ENCODE data around the gene SLC23A2.
A peak's percentile ranks its signal among the peaks of the same experiment; 100 is the strongest.

The SLC23A2 gene

DNA sequence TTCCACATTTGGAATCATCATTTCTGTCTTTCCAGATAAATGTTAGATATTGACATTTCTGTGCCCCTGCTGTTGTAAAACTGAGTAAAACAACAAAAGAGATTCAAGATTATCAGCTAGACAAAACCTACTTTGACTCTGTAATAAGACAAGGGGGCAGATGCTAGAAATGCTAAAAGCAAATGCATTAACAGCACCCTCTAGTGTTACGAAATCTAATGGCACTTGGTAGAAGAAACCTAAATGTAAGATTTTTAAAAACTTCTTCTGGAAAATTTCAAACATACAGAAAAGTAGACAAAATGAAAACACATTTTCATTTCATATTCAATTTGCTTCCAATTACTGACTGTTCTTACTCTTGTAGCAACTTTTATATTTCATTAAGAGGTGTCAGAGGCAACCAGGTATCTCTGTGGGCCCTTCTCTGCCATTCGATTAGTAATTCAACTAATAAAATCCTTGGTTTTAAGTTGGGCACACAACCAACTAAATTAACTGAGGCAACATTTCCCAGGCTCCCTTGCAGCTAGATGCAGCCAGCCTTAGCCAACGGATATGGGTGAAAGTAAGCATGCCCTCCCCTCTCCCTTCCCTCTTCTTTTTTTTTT lies 45.0 kb downstream of the SLC23A2 start:
- peak; percentile 89 for FAIRE-seq
- no peak for TF ChIP-seq POLR2AphosphoS5 (IDR thresholded peaks at IDR 0.05; ENCODE audit: low read depth, low read length)
- no peak for TF ChIP-seq TAF1 (IDR thresholded peaks at IDR 0.05; ENCODE audit: borderline replicate concordance, low read depth, low read length)
- TF ChIP-seq POLR2A (IDR thresholded peaks at IDR 0.05; ENCODE audit: low read depth, low read length): no peak
- DNase-seq (ENCODE audit: insufficient read length): no peak

GRCh38 chr20:4953881-4954280 lies 47.4 kb downstream of the SLC23A2 start:
- no peak for TF ChIP-seq TAF1 (IDR thresholded peaks at IDR 0.05; ENCODE audit: borderline replicate concordance, low read depth, low read length)
- TF ChIP-seq POLR2AphosphoS5 (IDR thresholded peaks at IDR 0.05; ENCODE audit: low read depth, low read length): no peak
- TF ChIP-seq POLR2A (IDR thresholded peaks at IDR 0.05; ENCODE audit: low read depth, low read length): no peak
- DNase-seq (ENCODE audit: insufficient read length) (no peak), FAIRE-seq (no peak)

GRCh38 chr20:4952229-4952628 lies 49.1 kb downstream of the SLC23A2 start:
- no peak for DNase-seq (ENCODE audit: insufficient read length)
- TF ChIP-seq POLR2A (IDR thresholded peaks at IDR 0.05; ENCODE audit: low read depth, low read length) (no peak), POLR2AphosphoS5 (IDR thresholded peaks at IDR 0.05; ENCODE audit: low read depth, low read length) (no peak), TAF1 (IDR thresholded peaks at IDR 0.05; ENCODE audit: borderline replicate concordance, low read depth, low read length) (no peak)
- FAIRE-seq: no peak

DNA sequence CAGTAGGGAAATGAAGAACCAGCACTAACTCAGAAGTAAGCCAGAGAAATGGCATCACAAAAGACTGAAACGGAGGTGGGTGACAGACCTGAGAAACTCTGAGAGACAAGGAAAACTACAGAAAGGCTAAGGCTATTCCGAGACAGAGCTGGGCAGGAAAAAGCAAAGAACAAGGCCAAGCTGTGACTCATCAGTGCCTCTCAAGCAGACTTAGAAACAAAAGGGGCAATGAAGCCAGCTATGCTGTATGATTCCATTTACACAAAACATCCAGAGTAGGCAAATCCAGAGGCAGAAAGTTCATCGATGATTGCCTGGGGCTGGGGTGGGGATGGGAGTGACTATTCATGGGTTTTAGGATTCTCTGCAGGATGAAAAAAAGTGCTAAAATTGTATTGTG lies 50.0 kb downstream of the SLC23A2 start:
- DNase-seq (ENCODE audit: insufficient read length) (no peak), FAIRE-seq (no peak)
- TF ChIP-seq POLR2AphosphoS5 (IDR thresholded peaks at IDR 0.05; ENCODE audit: low read depth, low read length) (no peak), TAF1 (IDR thresholded peaks at IDR 0.05; ENCODE audit: borderline replicate concordance, low read depth, low read length) (no peak), POLR2A (IDR thresholded peaks at IDR 0.05; ENCODE audit: low read depth, low read length) (no peak)

DNA sequence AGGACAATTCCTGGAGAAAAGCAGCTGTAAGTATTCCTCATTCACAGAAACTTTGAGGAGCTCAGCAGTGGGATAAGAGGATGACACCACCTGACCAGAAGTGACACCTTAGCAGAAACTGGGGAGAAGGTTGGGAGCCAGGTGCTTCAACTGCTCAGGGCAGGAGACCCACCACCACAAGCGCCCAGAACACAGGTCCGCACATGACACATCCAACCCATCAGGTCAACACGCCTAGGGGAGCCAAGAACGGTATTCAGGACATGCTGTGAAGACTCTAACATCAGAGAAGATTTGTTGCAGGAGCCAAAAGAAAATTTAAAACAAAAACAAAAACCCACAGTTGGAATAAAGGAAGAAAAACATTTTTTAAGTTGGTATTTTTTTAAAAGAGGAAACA lies 50.5 kb downstream of the SLC23A2 start:
- TF ChIP-seq TAF1 (IDR thresholded peaks at IDR 0.05; ENCODE audit: borderline replicate concordance, low read depth, low read length) (no peak), POLR2AphosphoS5 (IDR thresholded peaks at IDR 0.05; ENCODE audit: low read depth, low read length) (no peak), POLR2A (IDR thresholded peaks at IDR 0.05; ENCODE audit: low read depth, low read length) (no peak)
- DNase-seq (ENCODE audit: insufficient read length) (no peak), FAIRE-seq (no peak)

DNA sequence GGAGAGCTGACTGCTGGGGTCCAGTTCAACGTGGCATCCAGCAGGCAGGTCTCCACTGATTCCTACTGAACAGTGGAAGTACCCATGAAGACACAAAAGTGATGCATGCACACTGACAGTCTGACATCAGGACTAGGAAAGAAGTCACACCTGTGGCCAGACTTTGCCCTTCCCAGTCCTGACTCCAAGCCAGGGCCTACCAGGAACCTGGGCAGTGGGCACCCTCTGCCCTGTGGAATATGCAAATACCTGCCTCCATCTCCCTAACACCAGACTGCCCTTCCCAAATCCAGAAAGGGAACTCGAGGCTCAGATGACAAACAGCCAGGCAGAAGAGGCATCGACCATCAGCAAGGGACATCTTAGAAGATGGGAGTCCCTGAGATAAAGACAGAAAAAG lies 50.9 kb downstream of the SLC23A2 start:
- no peak for TF ChIP-seq POLR2A (IDR thresholded peaks at IDR 0.05; ENCODE audit: low read depth, low read length)
- TF ChIP-seq POLR2AphosphoS5 (IDR thresholded peaks at IDR 0.05; ENCODE audit: low read depth, low read length): no peak
- no peak for TF ChIP-seq TAF1 (IDR thresholded peaks at IDR 0.05; ENCODE audit: borderline replicate concordance, low read depth, low read length)
- FAIRE-seq: no peak
- DNase-seq (ENCODE audit: insufficient read length): no peak

DNA sequence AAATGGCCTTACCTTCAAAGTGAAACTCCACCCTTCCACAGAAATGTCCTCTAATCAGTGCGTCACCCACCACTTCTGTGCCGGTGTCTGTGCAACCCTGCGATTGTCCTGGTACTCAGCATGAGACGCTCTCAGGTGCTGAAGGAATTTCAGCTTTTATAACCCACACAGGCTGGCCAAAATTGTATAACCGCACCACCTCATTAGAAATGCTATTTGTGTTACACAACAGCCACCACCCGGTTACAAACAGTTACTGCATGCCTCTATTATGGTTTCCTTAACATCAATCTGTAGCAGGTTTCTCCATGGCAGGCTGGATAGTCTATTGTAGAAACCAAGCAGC lies 51.5 kb downstream of the SLC23A2 start:
- FAIRE-seq (peak; percentile 64), DNase-seq (ENCODE audit: insufficient read length) (no peak)
- TF ChIP-seq POLR2A (IDR thresholded peaks at IDR 0.05; ENCODE audit: low read depth, low read length) (no peak), TAF1 (IDR thresholded peaks at IDR 0.05; ENCODE audit: borderline replicate concordance, low read depth, low read length) (no peak), POLR2AphosphoS5 (IDR thresholded peaks at IDR 0.05; ENCODE audit: low read depth, low read length) (no peak)

DNA sequence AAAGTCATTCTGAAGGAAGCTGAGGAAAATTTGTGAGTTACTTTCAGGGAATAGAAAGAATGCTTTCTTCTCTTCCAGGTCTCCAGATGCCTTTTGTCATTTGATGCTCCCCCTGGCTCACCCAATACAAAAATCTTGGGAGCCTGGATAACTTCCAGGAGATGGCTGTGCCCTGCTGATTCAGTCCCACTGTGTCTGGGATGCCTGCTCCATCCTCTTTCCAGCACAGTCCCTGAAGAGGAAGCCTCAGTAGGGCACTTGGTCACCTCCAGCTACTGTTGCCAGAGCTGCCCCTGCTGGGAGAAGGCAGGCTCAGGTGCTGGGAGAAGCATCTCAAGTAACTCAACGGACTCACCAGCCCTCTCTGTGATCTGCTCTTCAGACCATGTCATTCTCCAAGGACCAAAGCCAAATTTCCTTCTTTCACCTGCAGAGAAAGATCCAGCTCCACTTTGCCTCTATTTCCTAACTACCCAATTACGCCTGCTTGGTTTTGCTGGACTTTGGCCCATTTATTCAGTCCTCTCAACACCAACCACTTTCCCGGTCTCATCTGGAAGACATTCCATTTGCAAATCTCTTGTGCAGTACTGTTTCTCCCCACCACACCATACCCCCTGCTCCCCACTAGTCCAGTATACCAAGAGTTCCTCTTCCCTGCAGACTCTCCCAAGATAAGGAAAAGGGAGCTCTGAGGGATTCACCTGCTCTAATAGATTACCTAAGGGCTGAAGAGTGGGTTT lies 53.3 kb downstream of the SLC23A2 start:
- FAIRE-seq: peak; percentile 17

GRCh38 chr20:4946986-4947385 lies 54.3 kb downstream of the SLC23A2 start:
- TF ChIP-seq POLR2A (IDR thresholded peaks at IDR 0.05; ENCODE audit: low read depth, low read length) (no peak), TAF1 (IDR thresholded peaks at IDR 0.05; ENCODE audit: borderline replicate concordance, low read depth, low read length) (no peak), POLR2AphosphoS5 (IDR thresholded peaks at IDR 0.05; ENCODE audit: low read depth, low read length) (no peak)
- DNase-seq (ENCODE audit: insufficient read length) (peak; percentile 23), FAIRE-seq (peak; percentile 85)

More for the DNA sequence above, 53.3 kb downstream of the SLC23A2 start:
- DNase-seq (ENCODE audit: insufficient read length): no peak
- TF ChIP-seq POLR2A (IDR thresholded peaks at IDR 0.05; ENCODE audit: low read depth, low read length): no peak
- TF ChIP-seq POLR2AphosphoS5 (IDR thresholded peaks at IDR 0.05; ENCODE audit: low read depth, low read length): no peak
- TF ChIP-seq TAF1 (IDR thresholded peaks at IDR 0.05; ENCODE audit: borderline replicate concordance, low read depth, low read length): no peak

- TF ChIP-seq TAF1 (IDR thresholded peaks at IDR 0.05; ENCODE audit: borderline replicate concordance, low read depth, low read length): no peak
- TF ChIP-seq POLR2A (IDR thresholded peaks at IDR 0.05; ENCODE audit: low read depth, low read length): no peak
- TF ChIP-seq POLR2AphosphoS5 (IDR thresholded peaks at IDR 0.05; ENCODE audit: low read depth, low read length): no peak
- FAIRE-seq (no peak), DNase-seq (ENCODE audit: insufficient read length) (no peak)
These were observed 54.7 kb downstream of the SLC23A2 start for GRCh38 chr20:4946585-4946984.

DNA sequence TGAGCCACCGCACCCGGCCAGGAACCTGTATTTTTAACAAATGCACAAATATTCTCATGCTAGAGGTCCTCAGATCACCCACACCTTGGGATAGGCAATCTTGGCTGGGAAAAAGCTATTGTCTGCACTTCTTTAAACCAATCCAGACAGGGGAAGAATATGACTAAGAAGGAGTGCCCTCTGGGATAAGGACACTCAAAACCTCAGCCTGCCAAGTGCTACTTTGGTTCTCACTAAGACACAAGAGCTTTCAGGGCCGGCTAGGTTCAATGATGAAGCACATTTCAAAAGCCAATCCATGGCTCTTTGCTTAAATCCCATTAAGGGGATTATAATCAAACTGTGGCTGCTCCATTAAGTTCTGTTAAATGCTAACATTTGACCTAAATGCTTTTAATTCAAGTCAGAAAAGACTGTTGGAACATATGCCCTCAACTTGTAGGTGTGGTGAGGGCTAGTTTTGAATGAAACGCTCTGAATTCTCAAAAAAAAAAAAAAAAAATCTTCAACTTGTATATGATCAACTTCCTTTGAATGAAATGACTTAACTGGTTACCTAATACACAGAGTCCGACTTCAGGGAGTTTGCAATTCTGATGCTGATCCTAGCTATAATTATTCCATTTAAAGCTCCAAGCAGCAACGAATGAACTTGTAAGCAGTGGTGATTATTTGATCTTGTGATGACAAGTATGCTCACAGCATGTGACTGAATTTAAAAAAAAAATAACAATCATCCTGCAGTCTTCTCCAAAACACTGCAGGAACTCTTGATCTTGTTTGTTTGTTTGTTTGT lies 56.6 kb downstream of the SLC23A2 start:
- DNase-seq (ENCODE audit: insufficient read length): no peak
- FAIRE-seq: no peak
- TF ChIP-seq POLR2AphosphoS5 (IDR thresholded peaks at IDR 0.05; ENCODE audit: low read depth, low read length): no peak
- no peak for TF ChIP-seq POLR2A (IDR thresholded peaks at IDR 0.05; ENCODE audit: low read depth, low read length)
- no peak for TF ChIP-seq TAF1 (IDR thresholded peaks at IDR 0.05; ENCODE audit: borderline replicate concordance, low read depth, low read length)

Data from GM12892 (cell line).